SK-N-SH (cell line): ENCODE measurements around the gene GALNT12.

Experiments
- CTCF ChIP-seq: fragments of 200-600 bp; sonication (generic); IDR thresholded peaks from 2 replicates; pipeline ENCODE4 v1.6.1; 2017; ENCODE audit warnings: antibody characterized with exemption, mild to moderate bottlenecking, moderate library complexity
- PBX3 ChIP-seq: IDR thresholded peaks from 2 replicates; pipeline ENCODE4; 2012
- POLR2AphosphoS5 ChIP-seq: IDR thresholded peaks from 2 replicates; pipeline ENCODE4 v1.6.1; 2012; ENCODE audit warnings: low read depth, low read length
- RXRA ChIP-seq: IDR thresholded peaks from 2 replicates; pipeline ENCODE4 v1.4.0; 2012; ENCODE audit warnings: low read depth, mild to moderate bottlenecking, borderline replicate concordance
- TAF1 ChIP-seq: IDR thresholded peaks from 2 replicates; pipeline ENCODE4 v1.6.1; 2012; ENCODE audit warnings: low read depth, mild to moderate bottlenecking, low read length, moderate library complexity, borderline replicate concordance

DNA sequence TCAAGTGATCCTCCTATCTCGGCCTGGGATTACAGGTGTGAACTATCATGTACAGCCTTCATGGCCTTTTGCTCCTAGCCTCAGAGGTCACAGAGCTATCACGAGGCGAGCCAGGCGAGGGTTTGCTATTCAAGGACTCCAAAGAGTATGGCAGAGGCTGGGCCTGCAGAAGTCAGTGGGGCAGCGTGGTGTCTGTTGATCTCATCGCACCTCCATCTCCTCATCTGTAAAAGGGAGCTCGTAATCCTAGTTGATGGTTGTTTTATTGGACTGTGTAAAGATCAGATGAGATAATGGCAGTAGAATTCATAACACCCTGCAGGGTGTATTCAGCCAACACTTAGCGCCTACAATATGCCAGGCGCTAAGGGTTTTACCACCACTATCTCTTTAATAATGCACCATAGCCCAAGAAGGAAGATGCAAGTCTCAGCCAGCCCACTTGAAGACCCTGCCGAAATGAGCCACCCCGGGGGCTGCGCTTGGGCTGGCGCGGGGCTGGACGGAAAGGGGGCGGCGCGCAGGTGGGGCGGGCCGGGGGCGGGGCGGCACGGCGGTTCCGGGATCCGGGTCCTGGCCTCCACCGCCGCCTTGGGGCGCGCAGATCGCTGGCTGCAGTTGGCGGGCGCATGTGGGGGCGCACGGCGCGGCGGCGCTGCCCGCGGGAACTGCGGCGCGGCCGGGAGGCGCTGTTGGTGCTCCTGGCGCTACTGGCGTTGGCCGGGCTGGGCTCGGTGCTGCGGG is at the start of gene GALNT12:
- no peak for TF ChIP-seq RXRA
- TF ChIP-seq CTCF: no peak
- no peak for TF ChIP-seq POLR2AphosphoS5
- no peak for TF ChIP-seq TAF1
- TF ChIP-seq PBX3: no peak
